GM21737 (cell line): ENCODE data around the gene PPP2R3A.

Source experiments
- ATAC-seq: cut with Tn5 transposase; IDR thresholded peaks from one replicate; pipeline ENCODE4 v1.9.1; 2021; ENCODE audit warnings: mild to moderate bottlenecking, moderate library complexity; ENCODE audit not compliant: unreplicated experiment

PPP2R3A gene

DNA sequence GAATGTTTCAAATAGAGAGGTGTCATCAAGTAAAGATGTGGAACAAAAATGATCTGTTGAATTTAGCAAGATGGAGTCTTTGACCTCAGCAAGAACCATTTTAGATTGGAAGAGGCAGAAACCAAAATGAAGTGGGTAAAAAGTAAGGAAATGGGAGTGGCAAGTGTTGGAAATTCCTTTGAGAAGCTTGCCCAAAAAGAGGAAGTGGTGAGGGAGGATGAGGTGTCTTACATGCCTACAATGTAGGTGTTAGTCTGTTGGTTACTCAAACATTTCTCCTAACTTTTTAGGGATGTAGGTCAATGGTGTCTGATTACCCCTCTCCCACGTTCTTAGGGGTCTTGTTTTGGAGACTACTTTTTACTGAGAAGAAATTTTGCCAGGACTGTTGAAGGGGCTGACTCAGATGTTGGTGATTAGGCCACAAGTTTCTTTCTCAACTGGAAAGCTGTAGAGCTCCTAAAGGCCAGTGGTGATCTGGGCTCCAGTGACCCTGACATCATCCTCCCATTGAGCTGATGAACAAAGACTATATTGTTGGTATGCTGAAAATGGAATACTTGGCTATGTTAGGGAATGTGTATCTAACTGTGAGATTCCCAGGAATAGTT is 5.1 kb downstream of the PPP2R3A start:
- ATAC-seq: no peak

DNA sequence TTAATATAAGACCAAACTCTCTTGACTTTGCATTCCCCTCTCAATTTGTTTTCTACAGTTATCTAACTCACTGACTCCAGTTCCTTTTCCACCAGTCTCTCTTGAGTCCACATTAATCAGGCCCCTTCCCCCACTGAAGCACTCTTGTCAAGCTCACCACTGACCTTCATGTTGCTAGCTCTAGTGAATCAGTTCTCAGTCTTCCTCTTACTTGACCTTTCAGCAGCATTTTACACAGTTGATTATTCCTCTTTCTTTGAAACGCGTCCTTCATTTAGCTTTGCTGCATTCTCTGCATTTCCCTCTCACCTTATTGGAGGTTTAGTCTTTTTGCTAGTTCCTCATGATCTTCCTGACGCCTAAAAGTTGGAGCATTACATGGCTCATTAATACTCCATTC is 8.3 kb downstream of the PPP2R3A start:
- no peak for ATAC-seq

DNA sequence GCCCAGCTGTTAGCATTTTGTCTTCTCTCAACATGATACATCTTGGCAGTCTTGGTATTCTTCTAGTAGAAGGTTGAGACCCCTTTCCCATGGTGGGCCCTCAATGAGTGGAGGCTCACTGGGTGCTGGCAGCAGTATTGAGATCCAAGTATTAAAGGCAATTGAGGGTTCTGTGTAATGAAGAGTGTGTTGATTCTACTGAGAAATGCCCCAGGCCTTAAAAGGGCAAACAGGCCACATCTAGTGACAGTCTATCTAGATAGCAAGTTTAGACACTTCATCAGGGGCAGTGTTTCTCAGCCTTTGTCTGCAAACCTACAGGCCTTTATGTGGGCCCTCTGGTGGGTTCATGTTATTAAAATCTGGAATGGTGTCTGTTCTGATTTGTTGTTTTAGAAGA is 9.5 kb downstream of the PPP2R3A start:
- ATAC-seq: no peak

DNA sequence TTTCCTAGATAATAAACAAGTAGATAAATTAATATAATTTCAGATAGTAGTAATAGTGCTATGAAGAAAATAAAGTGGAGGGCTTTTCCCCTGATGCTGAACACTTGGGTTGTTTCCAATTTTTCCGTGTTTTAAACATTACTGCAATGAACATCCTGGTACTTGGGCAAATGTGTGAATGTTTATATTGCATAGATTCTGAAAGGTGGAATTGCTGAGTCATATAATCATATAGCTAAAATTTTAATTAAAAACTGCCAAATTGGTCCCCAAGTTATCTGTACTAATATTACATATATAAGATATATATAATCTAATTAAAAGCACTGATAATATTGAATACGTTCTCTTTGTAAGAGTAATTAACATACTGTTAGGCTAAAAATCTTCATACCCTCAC is 10.0 kb downstream of the PPP2R3A start:
- no peak for ATAC-seq

DNA sequence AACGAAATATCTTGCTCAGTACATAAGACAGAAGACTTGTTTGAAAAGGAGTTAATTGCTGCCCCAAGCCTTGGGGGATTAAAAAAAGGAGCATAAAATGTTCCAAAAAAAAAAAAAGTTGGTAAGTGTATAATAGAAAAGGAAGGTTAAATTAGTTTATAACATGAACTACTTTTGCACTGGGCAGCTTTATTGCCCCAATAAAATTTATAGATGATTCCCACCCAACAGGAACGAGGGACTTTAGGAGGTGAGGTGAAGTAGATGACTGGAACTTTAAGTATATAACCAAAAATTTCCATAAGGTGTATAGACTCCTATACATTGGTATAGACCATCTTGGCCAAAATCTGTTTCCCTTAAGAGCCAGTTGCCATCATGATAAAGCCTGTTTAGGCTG is 14.8 kb downstream of the PPP2R3A start:
- ATAC-seq: no peak

DNA sequence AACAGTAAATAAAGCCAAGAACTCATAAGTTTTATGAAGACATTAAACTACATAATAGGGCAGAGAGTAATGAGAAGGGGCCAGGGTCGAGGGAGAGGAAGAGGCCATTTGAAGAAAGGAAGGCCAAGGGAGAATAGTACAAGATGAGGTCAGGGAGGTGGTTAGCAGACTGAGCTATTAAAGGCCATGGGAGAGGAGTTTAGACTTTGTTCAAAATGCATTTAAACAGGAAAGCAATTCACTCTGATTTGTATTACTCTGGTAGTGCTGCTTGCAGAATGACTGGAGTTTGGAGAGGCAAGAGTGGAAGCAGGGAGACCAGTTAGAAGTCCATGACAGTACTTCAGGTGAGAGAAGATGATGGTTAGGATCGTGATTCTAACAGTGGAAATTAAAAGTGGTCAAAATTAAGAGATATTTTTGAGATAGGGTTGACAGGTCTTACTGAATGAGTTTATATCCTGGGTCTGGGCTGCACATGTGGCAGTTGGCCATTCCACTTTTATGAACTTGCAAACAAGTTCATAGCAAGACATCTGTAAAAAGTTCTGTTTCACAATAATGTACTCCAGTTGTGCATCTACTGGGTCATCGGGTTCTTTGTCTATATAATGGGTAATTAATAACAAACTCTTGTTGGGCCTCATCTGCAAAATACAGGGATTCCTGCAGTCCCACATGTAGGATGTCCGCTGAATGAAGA is 16.3 kb downstream of the PPP2R3A start:
- no peak for ATAC-seq

DNA sequence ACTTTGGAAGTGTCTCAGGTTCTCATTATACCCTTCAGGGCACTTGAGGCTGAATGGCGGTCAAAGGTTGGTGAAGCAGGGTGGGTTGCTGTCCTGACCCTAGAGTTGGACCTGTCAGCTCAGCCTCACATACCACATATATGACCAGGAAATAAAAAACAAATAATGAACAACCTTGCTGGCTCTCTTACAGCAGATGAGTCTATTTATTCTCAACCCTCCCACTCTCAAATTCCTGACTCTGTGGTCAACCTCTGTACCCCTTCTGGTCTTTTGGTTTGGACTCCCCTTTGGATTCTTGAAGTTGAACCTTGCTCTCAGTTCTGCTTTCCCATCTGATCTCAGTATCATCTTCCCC is 16.9 kb downstream of the PPP2R3A start:
- ATAC-seq: no peak

DNA sequence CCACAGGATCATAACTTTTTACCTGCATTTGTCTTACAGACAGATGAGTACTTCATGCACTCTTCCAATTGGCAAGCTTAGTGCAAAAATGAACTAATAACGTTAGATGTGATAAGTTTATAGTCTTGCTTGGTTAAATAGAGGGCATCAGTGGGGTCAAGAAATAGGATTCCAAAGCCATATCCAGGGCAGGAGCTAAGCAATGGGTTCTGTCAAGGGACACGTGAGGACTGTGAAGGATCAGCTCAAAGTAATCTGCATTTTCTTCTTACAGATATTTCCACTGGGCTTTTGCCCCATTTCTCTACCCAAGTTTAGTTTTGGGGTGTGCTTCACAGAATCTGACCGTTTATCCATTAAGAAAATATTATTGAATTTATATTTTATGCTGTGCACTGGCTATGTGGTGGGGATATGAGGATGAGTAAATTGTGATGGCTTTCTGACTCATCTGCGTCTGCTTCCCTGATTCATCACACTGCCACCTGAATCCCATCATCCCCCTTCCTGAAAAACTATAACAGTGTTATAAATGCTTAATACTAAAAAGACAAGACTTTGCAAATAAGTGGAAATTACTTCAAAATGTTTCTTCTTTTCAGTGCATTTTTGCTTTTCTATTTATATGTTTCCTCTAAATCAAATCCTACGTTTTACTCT is 17.5 kb downstream of the PPP2R3A start:
- no peak for ATAC-seq

DNA sequence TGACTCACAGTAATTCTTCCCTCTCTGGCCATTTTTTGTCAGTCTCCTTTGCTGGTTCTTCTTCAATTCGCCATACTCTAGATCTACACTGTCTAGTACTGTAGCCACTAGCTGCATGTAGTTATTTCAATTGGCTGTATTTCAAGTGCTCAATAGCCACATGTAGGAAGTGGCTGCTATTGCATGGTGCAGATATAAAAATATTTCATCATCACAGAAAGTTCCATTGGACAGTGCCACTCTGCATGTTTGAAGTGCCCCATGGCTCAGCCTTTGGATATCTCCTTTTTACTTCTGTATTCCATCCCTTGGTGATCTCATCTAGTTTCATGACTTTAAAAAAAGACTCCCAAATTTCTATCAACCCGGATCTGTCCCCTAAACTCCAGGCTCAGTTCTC is 22.1 kb downstream of the PPP2R3A start:
- no peak for ATAC-seq

DNA sequence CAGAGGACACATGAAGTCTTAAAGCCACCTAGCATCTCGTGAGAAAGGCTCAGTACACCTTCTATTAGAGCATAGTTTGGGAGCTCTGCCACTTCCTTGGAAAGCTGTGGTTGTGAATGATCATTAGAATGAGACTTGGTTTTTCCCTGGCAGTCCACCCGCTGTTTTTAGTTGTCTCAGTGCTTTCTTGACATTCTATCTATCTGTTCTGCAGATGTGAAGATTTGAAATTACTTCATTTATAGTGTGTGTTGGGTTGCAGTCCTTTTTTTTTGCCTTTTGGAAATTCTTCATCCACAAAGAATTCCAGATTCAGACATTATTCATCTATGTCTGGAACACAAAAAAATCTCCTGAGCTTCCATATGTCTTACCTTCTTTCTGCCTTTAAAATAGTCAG is 23.7 kb downstream of the PPP2R3A start:
- ATAC-seq: no peak

DNA sequence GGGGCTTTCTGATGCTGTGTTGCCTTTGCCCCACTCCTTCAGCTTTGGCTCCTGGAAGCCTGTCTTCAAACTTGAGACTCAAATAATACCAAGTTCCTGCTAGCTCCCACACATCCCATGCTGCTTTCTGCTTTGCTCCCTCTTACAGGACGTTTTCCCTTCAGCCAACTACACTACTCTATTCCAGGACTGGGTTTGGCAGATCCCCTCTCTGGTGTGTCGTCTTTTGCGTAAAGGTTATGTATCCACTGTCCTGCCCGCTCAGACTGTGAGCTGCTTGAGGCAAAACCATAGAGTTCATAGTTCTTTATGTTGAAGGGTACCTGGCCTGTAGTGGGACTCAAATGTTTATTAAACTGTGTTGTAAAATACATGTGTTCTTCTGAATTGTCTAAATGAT is 25.4 kb downstream of the PPP2R3A start:
- no peak for ATAC-seq

DNA sequence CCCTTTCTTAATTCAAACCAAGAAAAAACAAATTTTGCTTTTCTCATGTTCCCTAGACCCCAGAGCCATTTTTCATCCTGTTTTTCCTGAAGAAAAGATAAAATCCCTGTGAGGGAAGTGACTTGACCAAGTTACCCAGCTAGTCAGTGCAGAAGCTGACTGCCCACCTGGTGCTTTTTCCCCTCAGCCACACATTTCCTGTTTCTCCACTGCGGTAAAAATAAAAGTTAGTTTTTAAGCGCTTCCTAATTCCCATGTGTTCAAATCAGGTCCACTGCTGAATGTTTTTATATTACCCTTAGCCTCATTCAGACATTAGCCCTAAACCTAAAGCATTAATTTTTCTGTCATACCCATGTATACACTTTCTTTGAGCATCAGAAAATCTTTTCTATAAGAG is 26.1 kb downstream of the PPP2R3A start:
- no peak for ATAC-seq

DNA sequence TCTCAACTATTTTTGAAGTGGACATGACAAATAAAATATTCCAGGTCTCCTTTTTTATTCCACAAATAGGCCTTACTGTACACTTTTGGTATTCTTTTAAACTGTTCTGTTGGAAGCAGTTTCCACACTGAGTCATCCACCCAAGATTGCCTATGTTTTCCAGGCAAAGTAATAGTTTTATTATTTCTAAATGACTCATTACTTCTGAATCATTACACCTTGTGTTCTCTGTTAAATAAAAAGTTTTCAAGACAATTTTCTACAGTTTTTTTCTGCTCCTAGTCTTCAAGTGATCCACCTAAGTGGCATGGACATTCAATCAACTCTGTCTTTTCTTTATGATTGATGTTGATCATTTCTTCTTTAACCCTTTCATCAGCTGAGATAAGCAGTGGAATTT is 26.5 kb downstream of the PPP2R3A start:
- no peak for ATAC-seq

DNA sequence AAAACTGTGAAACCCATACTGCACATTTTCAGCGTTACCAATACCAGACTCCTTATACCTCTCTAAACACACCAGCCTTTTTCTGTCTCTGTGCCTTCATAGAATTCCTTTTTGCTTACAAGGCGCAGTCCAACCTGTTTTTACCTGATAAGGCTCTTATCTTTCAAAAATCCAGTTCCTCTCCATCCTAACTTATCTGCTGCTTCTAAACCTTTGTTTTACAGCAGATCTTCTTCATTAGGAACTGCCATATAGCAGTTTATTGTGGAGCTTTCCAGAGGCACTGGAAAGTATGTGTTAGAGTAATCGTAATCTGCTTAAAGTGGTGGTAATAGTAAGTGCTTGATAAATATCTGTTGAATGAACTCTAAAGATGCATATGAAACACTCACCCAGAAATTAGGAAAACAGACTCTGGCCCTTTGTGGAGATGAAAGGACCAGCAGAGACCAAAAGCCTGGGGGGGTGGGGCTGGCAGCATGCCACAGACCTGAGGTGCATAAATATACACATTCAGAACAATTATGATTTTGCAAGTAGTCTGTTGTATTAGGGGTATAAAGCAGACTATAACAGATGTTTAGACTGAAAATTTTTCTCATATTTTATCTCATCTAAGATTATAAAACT is 29.3 kb downstream of the PPP2R3A start:
- ATAC-seq: no peak

DNA sequence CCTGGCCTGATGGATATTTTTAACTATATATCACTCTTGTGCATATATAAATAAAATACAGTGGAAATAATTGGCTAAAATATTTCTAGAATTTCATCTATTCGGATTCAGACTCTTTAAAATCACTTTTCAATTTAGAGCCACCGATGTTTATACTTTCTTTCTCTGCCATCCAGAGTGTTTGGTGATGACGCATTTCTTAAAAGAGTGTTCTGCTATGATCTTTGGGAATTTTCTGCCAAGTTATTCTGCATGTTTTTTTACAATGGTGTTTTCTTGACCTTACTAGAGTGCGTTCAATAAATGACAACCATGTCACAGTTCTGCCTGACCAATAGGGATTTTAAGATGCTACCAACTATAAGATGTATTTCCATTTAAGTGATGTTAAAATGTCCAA is 30.2 kb downstream of the PPP2R3A start:
- ATAC-seq: no peak

DNA sequence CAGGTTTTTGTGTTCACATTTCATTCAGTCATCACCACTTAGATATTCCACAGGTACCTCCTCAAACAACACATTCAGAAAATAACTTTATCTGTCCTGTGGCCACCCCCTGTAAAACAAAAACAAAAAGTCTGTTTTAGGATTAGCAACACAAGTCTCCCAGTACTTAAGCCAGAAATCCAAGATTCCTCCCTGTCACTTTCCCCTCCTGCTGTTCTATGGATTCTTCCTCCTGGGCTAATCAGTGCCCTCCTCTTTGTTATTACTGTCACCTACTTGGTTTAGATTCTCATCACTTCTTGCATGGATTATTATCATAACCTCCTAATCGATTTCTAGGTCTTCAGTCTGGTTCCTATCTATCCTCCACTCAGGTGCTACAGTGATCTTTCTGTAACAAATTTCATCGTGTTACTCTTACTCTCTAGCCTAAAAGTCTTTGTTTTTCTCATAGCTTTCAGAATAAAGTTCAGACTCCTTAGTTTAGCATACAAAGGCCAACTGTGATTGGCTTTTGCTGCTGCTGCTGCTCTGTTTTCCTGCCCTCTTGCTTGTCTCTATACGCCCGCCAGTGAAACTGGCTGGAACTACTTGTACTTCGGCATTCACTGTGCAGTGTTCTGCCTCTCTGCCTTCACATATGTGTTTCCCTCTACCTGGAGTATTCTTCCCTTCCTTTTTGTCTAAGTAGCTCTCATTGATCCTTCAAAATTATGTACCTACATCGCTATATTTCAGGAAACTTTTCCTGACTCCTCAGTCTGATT is 32.2 kb downstream of the PPP2R3A start:
- no peak for ATAC-seq

DNA sequence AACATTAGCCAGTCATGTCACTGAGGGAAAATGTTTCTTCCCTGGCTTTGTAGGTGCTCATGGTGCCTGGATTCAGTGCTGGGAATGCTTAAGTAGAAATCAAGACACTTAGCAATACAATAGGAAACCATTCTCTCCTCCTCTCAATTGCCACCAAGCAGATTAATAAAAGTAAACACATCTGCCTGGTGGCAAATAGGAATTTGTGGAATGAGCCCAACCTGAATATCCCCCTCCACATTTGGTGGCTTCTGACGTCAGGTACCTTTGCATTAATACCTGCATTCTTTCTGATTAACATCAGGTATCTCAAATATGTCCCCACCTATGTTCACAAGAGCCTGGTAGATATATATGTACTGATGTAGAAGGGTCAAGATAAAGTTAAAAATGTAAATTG is 42.7 kb downstream of the PPP2R3A start:
- ATAC-seq: no peak

DNA sequence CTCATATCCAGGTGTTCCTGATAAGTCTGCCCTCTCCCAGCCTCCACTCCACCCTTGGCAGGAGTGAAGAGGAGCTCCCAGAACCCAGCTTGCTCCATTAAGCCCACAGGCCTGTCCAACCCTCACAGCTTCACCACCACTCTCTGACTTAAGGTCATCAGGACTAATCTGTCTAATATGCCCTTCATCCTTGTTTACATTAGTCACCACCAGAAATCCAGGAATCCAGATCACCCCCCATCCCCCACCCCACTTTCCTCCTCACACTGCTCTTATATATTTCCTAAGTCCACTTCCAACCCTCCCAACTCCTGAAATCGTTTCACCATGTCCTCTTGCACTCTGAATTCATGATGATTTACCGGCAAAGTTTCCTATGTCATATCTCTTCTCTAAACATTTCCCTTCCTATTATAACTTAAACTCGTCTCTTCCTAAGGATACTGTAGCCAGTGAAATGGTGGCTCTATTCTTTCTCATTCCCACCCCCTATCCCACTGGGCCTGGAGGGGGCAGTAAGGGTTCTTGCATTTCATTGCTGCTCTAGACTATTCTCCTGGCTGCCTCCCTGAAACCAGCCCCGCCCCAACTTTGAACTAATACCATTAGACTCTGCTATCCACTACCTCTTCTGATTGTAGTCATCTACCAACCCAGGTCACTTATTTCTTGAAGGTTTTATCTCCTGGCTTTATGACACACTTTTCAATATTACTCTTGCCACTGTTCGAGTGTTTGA is 43.4 kb downstream of the PPP2R3A start:
- ATAC-seq: no peak

DNA sequence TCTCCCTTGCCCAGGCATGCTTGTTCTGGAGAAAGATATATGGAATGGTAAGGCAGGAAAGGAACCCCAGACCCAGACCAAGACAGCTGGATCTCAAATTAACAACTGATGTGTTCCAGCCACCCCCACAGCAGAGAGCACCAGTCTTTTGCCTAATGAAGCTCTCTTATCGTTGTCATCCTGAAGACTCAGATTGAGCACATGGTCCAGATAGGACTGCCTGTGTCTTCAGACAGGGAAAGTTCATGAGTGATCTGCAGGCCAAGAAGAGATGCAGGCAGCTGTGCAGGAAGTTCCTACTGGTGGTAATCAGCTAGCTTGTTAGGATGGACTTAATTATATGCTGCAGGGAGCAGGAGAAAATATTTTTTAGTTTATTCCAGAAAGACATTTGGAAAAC is 53.3 kb downstream of the PPP2R3A start:
- no peak for ATAC-seq

DNA sequence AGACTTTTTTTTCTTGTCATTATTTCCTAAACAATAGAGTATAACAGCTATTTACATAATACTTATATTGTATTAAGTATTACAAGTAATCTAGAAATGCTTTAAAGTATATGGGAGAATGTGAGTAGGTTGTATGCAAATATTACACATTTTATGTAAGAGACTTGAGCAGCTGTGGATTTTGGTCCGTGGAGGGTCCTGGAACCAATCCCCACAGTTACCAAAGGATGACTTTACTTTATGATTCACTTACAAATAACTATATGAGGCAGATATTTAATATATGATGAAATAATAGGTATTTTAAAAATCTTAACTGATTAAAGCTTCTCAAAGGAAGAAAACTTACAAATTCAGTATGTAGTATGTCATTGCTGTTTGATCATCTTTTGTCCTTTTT is 56.3 kb downstream of the PPP2R3A start:
- no peak for ATAC-seq
